Loucy (cell line): ENCODE data around the gene SRSF3.

ENCODE experiments used
- H2AFZ ChIP-seq: fragments of 200-600 bp; sonication (generic); 2 replicates; pipeline ENCODE4 v1.6.0; 2016; ENCODE audit warnings: antibody characterized with exemption, mild to moderate bottlenecking, low read length, moderate library complexity
- H3F3A ChIP-seq: fragments of 200-600 bp; 2 replicates; pipeline ENCODE4 v1.6.0; 2016; ENCODE audit warnings: antibody characterized with exemption, low read depth, mild to moderate bottlenecking
- H3K27me3 ChIP-seq: fragments of 200-600 bp; sonication (generic); 2 replicates; pipeline ENCODE4 v1.6.1; 2014; ENCODE audit warnings: low read length, mild to moderate bottlenecking; ENCODE audit not compliant: insufficient read depth, poor library complexity, severe bottlenecking
- H3K36me3 ChIP-seq: fragments of 200-600 bp; sonication (generic); 2 replicates; pipeline ENCODE4 v1.6.1; 2016; ENCODE audit warnings: low read length; ENCODE audit not compliant: insufficient read depth
- H3K4me1 ChIP-seq: fragments of 200-600 bp; sonication (generic); 2 replicates; pipeline ENCODE4 v1.5.1; 2014; ENCODE audit warnings: low read length, mild to moderate bottlenecking; ENCODE audit not compliant: insufficient read depth, poor library complexity, severe bottlenecking
- H3K4me2 ChIP-seq: fragments of 200-600 bp; sonication (generic); 2 replicates; pipeline ENCODE4 v1.6.0; 2014; ENCODE audit warnings: antibody characterized with exemption, low read length, low read depth, mild to moderate bottlenecking; ENCODE audit not compliant: poor library complexity, severe bottlenecking
- H3K4me3 ChIP-seq: fragments of 200-600 bp; sonication (generic); 2 replicates; pipeline ENCODE4 v1.5.1; 2014; ENCODE audit warnings: low read length, mild to moderate bottlenecking, mixed read lengths; ENCODE audit not compliant: poor library complexity, severe bottlenecking
- H3K79me2 ChIP-seq: fragments of 200-600 bp; sonication (generic); 2 replicates; pipeline ENCODE4 v1.6.1; 2014; ENCODE audit warnings: low read length; ENCODE audit not compliant: insufficient read depth
- H3K9ac ChIP-seq: fragments of 200-600 bp; sonication (generic); 2 replicates; pipeline ENCODE4 v1.6.0; 2014; ENCODE audit warnings: mild to moderate bottlenecking, low read depth, low read length, moderate library complexity; ENCODE audit not compliant: poor library complexity, severe bottlenecking
- H3K9me2 ChIP-seq: fragments of 200-600 bp; sonication (generic); replicated peaks from 2 replicates; pipeline ENCODE4 v1.6.1; 2016; ENCODE audit warnings: low read depth, low read length, mixed read lengths
- H3K9me3 ChIP-seq: fragments of 200-600 bp; sonication (generic); 2 replicates; pipeline ENCODE4 v1.6.1; 2014; ENCODE audit warnings: mild to moderate bottlenecking, antibody characterized with exemption, low read length, low read depth; ENCODE audit not compliant: insufficient read depth
- H4K20me1 ChIP-seq: fragments of 200-600 bp; sonication (generic); 2 replicates; pipeline ENCODE4 v1.6.0; 2014; ENCODE audit warnings: antibody characterized with exemption, low read length, mild to moderate bottlenecking; ENCODE audit not compliant: insufficient read depth, poor library complexity, severe bottlenecking
- EZH2phosphoT487 ChIP-seq: fragments of 200-600 bp; IDR thresholded peaks from 2 replicates; pipeline ENCODE4 v1.6.1; 2018; ENCODE audit warnings: antibody characterized with exemption, mild to moderate bottlenecking, moderate library complexity, borderline replicate concordance
- TF ChIP-seq, protein P1 (sequence below): fragments of 200-600 bp; sonication (generic); conservative IDR thresholded peaks from 2 replicates; pipeline ENCODE4 v1.5.1; 2014; ENCODE audit warnings: mild to moderate bottlenecking, antibody characterized with exemption, low read length

SRSF3 gene

DNA sequence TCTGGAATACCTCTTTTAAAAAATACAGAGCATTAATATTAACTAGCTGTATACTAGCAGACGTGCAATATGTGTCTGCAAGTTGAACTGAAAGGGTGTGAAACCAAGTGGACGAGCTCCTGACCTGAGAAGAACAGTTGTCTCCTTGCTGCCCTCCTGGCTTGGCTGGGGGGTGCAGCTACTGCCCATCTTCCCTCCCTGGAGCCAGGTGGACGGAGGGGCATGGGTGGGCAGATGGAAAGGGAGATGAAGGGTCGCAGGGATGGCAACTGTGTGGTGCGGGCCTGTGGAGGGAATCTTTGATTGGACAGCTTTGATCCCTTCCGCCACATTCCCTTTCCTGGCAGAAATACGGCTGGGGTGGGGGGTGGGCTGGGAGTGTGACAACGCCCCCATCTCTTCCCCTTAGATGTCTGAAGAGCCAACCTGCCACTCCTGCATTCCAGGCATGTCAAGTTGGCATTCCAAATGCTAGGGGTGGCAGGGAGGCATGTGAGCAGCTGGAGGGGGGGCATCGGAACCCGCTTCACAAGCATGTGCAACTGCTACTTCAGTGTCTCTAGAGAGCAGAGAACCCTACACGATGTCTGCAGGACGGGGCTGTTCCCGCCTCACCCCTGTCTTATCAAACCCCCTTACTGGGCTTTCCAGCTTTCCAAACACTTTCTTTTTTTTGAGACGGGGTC lies 37.3 kb downstream of the SRSF3 start:
- Histone ChIP-seq H3K9me2 (no peaks in the 10 kb centered on the region), H3K4me2 (no peak overlapping the region)
- no peak for TF ChIP-seq EZH2phosphoT487
- TF ChIP-seq, protein P1, sequence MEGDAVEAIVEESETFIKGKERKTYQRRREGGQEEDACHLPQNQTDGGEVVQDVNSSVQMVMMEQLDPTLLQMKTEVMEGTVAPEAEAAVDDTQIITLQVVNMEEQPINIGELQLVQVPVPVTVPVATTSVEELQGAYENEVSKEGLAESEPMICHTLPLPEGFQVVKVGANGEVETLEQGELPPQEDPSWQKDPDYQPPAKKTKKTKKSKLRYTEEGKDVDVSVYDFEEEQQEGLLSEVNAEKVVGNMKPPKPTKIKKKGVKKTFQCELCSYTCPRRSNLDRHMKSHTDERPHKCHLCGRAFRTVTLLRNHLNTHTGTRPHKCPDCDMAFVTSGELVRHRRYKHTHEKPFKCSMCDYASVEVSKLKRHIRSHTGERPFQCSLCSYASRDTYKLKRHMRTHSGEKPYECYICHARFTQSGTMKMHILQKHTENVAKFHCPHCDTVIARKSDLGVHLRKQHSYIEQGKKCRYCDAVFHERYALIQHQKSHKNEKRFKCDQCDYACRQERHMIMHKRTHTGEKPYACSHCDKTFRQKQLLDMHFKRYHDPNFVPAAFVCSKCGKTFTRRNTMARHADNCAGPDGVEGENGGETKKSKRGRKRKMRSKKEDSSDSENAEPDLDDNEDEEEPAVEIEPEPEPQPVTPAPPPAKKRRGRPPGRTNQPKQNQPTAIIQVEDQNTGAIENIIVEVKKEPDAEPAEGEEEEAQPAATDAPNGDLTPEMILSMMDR: no peak

DNA sequence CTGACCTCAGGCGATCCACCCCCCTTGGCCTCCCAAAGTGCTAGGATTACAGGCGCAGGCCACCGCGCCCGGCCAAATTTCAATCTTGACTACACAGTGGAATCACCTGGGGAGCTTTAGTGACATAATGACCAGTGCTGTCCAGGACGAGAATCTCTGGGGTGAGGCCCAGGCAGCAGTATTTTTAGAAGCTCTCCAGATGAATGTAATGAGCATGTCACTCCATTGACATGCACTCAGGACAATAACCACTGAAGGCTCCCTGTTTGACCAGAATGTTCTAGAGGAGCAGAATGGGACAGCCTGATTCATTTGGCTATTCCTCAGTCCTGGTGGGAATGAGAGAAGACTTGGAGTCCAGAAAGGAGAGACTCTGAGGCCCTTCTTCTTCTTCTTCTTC lies 39.2 kb downstream of the SRSF3 start:
- TF ChIP-seq, protein P1: no peak
- TF ChIP-seq EZH2phosphoT487: no peak
- Histone ChIP-seq H3K4me2 (no peak overlapping the region), H3F3A (no peaks in the 10 kb centered on the region), H3K9me2 (no peaks in the 10 kb centered on the region), H2AFZ (no peak overlapping the region), H3K9me3 (no peaks in the 10 kb centered on the region), H4K20me1 (no peaks in the 10 kb centered on the region), H3K9ac (no peak overlapping the region), H3K79me2 (no peaks in the 10 kb centered on the region), H3K27me3 (no peaks in the 10 kb centered on the region), H3K4me3 (no peak overlapping the region), H3K36me3 (no peaks in the 10 kb centered on the region), H3K4me1 (no peaks in the 10 kb centered on the region)

More for the DNA sequence above, 37.3 kb downstream of the SRSF3 start:
- H3F3A ChIP-seq: no peaks in the 10 kb centered on the region
- no peak overlapping the region for H3K4me3 ChIP-seq
- no peaks in the 10 kb centered on the region for H3K79me2 ChIP-seq
- H3K36me3 ChIP-seq: no peaks in the 10 kb centered on the region
- no peaks in the 10 kb centered on the region for H3K9me3 ChIP-seq
- H2AFZ ChIP-seq: no peak overlapping the region
- H3K27me3 ChIP-seq: no peaks in the 10 kb centered on the region
- H4K20me1 ChIP-seq: no peaks in the 10 kb centered on the region
- H3K4me1 ChIP-seq: no peaks in the 10 kb centered on the region
- no peak overlapping the region for H3K9ac ChIP-seq

DNA sequence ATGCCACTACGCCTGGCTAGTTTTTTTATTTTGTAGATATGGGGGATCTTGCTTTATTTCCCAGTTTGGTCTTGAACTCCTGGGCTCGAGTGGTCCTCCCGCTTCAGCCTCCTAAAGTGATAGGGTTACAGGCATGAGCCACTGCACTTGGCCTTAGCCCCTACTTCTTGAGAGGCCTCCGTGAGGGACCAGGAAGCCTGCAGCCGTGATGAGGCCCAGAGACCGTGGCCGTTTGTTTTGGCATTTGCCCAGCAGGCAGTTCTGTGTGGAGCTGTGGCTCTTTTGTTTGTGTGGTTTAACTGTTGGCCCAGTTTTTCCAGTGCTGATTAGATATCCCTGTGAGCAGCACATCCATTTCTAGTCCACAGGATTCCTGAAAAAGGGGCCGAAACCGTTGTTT lies 39.8 kb downstream of the SRSF3 start:
- Histone ChIP-seq H3F3A (no peaks in the 10 kb centered on the region), H2AFZ (no peak overlapping the region), H3K4me3 (no peak overlapping the region), H3K4me1 (no peaks in the 10 kb centered on the region), H4K20me1 (no peaks in the 10 kb centered on the region), H3K9ac (no peak overlapping the region), H3K9me3 (no peaks in the 10 kb centered on the region), H3K27me3 (no peaks in the 10 kb centered on the region), H3K4me2 (no peak overlapping the region), H3K79me2 (no peaks in the 10 kb centered on the region), H3K36me3 (no peaks in the 10 kb centered on the region), H3K9me2 (no peaks in the 10 kb centered on the region)
- TF ChIP-seq EZH2phosphoT487: no peak
- TF ChIP-seq, protein P1: no peak
